ENCODE data around the gene NFKBIB. TPM values are rescaled to one million over a fixed set of nuclear protein-coding genes. Genes with fewer than 3 reads are reported as not detected.

NFKBIB gene
- total RNA-seq, 1 donor from 2014 or later = 42.2 TPM

DNA sequence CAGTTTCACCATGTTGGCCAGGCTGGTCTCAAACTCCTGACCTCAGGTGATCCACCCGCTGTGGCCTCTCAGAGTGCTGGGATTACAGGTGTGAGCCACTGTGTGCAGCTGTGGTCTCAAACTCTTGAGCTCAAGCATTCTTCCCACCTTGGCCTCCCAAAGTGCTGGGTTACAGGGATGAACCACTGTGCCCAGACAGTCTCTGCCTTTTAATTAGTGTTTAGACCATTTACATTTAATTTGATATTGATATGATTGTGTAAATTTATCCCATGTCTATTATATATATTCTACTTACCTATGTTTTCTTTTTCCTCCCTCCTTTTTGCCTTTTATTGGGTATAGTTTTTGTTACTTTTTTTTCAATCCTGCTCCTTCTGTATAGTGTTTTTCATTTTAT is 1.9 kb downstream of the NFKBIB start:
- intact Hi-C loops (cut with micrococcal nuclease) = no loop called here

DNA sequence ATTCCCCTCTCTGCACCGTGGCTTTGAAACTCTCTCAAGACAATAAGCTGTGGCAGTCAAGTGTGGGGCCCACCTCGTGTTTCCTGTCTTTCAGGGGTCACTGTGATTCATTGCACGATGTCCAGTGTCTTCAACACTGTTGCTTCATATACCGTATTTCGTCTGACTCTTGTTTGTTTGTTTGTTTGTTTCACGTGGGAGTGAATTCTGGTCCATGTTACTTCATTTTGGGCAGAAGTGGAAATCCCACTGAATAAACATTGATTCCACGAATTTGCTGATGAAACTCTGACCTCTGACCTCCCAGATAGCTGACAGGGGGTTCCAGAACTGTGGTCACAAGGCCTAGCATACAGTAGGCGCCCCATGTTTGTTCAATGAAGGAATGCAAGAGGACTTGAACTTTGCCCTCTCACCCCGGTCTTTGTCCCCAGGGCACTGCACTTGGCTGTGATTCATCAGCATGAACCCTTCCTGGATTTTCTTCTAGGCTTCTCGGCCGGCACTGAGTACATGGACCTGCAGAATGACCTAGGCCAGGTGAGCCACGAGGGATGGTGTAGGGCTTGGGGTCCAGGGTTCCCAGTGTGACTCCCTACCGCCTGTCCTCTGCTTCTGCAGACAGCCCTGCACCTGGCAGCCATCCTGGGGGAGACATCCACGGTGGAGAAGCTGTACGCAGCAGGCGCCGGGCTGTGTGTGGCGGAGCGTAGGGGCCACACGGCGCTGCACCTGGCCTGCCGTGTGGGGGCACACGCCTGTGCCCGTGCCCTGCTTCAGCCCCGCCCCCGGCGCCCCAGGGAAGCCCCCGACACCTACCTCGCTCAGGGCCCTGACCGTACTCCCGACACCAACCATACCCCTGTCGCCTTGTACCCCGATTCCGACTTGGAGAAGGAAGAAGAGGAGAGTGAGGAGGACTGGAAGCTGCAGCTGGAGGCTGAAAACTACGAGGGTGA is 5.1 kb downstream of the NFKBIB start:
- intact Hi-C loops (cut with micrococcal nuclease) = no loop called here

DNA sequence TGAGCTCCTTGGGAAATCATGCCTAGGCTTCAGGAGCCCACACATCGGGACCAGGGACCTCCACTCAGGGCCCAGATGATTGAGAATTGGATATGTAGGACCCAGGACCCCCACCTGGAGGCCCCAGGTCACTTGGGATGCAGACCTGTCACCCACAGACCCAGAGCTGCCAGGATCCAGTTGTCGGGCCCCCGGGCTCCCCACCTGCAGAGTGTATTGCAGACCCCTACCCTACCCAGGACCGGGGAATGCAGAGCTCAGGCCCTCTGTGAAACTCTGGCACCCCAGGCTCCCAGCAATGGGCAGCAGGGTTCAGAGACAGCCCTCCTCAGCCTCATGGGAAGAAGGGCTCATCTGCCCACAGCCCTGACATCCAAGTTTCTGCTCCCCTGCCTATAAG is 5.9 kb downstream of the NFKBIB start:
- intact Hi-C loops (cut with micrococcal nuclease) = no loop called here

DNA sequence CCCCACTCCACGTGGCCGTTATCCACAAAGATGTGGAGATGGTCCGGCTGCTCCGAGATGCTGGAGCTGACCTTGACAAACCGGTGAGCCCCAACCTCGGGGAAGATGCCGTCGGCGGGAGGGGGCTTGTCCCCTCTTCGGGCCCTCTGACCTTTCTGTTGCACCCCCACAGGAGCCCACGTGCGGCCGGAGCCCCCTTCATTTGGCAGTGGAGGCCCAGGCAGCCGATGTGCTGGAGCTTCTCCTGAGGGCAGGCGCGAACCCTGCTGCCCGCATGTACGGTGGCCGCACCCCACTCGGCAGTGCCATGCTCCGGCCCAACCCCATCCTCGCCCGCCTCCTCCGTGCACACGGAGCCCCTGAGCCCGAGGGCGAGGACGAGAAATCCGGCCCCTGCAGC is 7.5 kb downstream of the NFKBIB start:
- intact Hi-C loops (cut with micrococcal nuclease) = no loop called here

DNA sequence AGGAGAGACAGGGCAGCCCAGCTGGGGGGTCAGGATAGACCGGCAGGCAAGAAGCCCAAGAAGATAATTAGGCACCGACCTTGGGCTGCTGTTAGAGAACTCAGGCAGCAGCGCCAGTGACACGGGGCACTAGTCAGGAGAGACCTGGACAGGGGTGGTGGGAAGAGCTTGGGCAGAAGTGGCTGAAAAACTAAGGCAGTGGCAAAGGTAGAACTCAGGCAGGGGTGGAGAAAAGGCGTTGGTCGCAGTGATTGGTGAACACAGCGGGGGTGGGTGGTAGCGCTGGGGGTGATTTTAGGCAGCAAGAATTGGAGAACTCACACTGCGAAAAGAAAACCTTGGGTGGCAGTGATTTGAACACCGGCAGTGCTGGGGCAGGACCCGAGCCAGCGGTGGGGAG is 7.9 kb downstream of the NFKBIB start:
- intact Hi-C loops (cut with micrococcal nuclease) = no loop called here

DNA sequence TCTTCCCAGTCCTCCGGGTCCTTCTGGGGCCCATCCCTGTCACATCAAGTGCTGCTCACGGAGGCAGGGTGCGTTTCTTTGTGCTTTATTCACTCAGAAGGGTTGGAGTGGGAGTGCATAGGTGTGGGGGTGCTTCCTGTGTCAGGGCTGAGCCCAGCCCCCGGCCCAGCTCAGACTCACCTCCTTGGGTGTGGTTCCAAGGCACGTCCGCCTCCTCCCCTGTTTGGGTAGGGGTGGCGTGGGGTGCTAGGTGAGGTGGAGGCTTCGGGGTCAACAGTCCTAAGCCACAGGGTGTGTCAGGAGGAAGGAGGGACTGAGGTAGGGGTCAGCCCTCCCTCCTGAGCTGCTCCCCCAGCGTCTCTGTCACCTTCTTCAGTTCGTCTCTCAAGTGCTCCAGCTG is 9.1 kb downstream of the NFKBIB start:
- intact Hi-C loops (cut with micrococcal nuclease) = no loop called here

DNA sequence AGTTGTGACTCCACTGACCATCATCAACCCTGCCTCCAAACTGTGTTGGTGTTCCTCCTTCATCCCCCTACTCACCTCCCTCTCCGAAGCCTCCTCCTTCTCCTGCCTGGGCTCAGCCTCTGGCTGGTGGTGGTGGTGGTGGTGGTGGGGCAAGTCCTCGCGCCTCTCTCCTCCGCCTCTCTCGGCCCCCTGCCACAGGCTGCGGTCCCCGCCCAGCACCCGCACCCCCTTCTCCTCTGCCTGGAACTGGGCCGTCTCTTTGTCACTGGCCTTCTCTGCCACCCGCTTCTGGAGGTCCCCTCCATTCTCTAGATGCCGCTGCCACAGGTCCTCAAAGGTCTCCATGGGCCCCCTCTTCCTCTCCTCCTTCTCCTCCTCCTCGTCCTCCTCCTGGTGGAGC is 10.7 kb downstream of the NFKBIB start:
- intact Hi-C loops (cut with micrococcal nuclease) = no loop called here

DNA sequence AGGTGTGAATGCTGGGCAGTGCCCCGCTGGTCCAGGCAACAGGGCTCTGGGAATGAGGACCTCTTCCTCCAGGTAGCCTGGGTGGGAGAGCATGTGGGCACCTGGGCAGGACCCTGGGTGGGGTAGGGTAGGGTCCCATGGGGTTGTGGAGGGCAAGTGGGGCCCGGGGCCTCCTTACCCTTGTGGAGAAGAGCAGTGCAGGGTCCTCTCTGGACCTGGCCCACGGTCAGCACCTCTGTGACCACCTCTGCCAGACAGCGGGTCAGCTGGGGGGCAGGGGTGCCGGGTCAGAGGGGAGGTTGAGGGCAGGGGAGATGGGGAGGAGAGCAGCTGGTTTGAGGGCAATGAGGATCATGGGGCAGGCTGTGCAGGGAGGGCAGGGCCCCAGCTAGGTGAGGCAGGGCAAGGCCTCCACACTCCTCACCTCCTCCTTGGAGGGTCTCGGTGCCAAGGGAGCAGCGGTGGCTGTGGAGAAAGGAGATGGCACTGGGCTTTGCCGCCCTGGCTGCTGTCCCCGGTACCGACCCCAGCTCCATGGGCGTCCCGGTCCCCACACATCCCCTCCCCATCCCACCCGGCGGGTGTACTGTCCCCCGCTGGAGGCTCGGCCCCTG is 11.7 kb downstream of the NFKBIB start:
- intact Hi-C loops (cut with micrococcal nuclease) = no loop called here

DNA sequence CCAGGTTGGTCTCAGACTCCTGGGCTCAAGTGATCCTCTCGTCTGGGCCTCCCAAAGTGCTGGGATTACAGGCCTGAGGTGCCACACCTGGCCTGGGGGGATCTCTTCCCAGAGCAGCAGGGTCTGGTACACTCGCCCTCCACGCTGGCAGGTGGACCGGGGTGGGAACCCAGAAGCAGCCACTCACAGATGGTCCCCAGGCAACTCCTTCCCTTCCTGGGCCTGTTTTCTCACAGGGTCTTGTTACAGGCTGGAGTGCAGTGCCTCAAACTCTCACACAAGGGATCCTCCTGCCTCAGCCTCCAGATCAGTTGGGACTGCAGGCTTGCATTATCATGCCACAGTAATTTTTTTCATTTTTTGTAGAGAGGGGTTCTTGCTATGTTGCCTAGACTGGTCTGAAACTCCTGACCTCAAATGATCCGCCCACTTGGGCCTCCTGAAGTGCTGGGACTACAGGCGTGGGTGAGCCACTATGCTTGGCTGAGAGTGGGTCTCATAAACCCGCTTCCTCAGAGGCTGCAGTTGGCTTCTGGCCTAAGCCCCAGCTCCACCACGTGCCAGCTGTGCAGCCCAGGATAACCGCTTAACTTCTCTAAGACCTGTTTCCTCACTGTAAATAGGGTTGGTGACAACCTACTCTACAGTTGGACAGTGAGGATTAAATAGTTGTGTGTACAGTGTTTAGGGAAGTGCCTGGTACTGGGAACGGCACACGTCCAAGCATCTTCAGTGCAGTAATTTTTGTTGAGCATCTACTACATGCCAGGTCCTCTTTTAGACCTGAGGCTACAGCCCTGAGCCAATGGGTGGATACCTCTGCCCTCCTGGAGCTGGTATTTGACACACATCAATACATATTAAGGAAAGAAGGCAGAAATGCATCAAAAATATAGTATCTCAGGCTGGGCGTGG is 13.1 kb downstream of the NFKBIB start:
- intact Hi-C loops (cut with micrococcal nuclease) = no loop called here

DNA sequence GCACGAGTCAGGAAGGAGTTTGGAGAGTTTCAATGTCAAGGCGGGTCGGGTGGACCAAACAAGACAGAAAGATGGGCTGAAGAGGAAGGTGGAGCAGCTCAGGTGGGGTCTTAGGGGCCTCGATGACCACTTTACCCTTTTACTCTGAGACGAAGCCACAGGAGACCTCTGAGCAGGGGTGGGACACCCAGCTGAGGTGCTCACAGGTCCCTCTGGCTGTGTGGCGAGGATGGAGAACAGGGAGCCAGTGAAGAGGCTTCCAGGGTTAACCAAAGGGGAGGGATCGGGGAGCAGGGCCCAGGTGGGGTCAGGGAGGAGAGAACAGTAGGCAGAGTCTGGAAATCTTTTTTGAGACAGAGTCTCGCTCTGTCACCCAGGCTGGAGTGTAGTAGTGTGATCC is 14.2 kb downstream of the NFKBIB start:
- intact Hi-C loops (cut with micrococcal nuclease) = no loop called here

DNA sequence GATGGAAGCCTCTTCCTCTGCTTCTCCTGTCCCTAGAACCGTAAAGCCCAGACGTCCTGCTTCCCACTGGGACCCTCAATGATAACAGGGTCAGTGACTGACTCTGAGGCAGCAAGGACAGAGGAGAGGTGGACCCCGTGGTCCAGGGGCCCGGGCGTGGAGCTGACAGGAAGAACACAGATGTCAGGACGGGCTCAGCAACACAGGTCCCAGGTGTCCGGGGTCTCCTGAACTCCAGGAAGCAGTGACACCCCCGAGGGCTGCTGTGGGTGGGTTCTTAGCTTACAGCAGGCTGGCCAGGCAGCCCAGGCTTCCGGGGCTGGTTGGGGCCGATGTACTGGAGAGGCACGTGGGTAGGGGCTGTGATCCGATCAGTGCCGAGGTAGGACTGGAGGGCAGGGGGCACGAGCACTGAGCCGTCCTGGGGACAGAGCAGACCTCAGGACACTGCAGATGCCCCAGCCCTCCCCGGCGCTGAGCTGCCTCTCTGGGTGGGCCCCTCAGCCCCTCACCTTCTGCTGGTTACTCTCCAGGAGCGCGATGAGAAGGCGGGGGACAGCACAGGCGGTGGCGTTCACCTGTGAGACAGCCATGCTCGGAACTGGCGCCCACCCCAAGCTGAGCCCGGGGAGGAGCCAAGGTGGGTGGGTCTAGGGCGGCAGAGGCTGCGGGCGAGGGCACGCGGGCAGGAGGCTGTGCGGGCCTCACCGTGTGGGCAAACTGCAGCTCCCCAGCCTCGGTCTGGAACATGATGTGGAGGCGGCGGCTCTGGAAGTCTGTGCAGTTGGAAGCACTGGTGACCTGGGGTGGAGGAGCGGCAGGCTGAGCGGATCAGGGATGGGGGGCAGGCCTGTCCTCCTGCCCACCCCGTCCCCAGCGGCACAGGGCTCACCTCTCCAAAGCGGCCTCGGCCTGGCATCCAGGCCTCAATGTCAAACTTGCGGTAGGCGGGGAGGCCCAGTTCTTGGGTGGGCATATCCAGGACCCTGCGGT is 15.9 kb downstream of the NFKBIB start:
- intact Hi-C loops (cut with micrococcal nuclease) = no loop called here

DNA sequence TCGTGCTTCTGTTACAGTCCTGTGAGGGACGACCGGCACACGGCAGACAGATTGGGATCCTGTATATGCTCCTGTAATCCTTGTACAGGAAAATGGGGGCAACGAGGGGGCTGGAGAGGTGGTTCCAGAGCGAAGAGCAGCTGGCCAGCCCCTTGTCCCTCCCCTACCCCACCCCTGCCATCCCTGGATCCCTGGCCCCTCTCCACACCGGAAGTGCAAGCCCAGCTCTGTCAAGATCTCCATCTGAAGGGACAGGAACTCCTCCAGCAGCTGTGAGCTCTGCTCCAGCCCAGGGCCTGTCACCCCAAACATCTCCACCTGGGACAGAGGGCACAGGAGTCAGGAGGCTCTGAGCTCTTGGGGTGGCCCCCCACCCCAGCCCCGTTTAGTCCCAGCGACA is 17.7 kb downstream of the NFKBIB start:
- intact Hi-C loops (cut with micrococcal nuclease) = no loop called here

DNA sequence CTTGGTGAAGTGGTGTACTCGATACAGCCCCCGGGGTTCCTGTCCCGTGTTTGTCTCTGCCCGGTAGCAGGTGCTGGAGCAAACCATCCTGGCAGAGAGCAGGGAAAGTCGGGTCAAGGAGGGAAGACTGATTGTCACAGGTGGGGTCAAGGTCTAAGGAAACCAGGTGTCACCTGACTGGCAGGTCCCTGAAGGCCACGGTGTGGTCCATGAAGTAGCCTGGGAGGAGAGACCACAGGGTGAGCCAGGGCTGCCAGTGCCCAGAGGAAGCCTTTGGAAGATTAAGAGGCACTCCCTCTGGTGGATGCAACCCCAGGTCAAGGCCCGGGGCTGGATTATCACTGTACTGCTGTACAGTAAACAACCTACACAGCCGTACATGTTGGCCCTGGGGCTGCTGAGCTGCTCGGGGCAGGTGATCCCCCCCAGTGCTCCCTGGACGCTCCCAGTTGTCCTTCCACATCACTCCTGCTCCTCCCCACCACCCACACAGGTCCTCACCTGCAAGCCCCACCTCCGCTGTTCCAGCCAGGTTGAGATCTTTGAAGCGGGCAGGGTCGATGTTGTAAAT is 18.2 kb downstream of the NFKBIB start:
- intact Hi-C loops (cut with micrococcal nuclease) = no loop called here

DNA sequence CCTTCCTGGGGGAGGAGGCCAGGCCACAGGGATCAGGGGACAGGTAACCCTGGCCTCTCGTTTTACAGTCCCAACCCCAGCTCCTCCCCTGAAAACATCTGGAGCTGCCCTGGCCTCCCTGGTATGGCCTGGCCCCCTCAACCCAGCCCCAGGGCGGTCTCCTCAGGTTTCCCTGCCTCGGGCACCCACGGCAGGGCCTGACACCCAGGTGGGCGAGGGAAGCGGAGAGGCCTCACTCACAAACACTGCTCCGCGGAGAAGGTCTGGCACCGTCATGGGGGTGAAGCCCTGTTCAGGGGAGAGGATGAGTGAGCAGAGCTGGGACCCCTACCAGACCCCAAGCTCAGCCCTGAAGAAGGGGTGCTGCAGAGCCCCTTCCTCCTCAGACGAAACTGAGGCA is 18.8 kb downstream of the NFKBIB start:
- intact Hi-C loops (cut with micrococcal nuclease) = no loop called here

DNA sequence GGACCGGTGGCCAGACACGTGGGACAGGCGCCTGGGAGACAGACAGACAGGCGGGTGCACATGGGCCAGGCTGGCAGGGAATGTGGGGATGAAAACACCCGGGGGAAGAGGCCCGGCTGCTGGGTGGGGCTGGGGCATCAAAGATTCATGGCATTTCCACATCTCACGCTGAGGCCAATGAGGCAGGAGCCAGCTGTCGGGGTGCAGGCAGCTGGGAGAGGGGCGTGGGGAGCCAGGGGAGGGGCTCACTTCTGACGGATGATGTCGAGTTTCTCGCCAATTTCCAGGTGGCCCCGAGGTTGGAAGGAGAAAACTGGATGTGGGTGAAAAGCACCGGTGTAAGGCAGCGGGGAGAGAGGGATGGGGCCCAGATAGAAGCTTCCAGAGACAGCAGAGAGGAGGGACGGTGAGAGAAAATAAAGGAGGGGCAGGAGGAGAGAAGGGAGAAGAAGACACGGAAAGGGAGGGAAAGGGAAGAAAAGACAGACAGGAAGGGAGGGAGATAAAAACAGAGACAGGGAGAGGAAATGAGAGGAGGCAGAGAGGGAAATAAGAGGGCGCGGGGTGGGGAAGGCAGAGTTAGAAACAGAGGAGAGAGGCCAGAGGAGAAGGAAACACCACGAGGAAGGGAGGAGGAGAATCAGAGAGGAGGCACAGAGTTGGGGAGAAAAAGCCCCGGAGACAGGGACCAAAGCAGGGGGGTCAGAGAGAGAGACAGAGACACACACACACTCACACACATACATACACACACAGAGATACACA is 20.2 kb downstream of the NFKBIB start:
- intact Hi-C loops (cut with micrococcal nuclease) = no loop called here

DNA sequence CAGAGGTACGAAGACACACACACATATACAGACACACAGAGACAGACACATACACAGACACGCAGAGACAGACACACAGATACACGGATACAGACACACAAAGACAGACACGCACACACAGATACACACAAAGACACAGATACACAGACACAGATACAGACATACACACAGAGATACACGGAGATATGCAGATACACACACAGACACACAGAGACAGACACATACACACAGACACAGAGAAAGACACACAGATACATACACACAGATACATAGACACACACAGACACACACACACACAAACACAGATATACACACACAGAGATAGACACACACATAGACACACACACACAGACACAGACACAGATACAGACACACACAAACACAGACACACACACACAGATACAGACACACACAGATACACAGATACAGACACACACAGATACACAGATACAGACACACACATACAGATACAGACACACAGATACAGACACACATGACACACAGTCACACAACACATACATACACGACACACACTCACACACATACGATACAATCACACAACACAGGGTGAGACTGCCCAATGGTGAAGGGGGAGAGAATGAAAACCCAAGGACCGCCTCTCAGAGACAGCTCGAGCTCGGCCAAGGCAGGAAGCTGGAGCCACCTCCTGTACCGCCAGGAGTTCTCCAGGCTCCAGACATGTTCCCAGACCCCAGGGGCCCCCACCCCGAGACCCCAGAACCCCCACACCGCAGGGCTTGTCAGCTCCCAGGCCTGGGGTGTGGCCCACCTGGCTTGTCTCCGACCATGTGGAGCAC is 21.0 kb downstream of the NFKBIB start:
- intact Hi-C loops (cut with micrococcal nuclease) = no loop called here

DNA sequence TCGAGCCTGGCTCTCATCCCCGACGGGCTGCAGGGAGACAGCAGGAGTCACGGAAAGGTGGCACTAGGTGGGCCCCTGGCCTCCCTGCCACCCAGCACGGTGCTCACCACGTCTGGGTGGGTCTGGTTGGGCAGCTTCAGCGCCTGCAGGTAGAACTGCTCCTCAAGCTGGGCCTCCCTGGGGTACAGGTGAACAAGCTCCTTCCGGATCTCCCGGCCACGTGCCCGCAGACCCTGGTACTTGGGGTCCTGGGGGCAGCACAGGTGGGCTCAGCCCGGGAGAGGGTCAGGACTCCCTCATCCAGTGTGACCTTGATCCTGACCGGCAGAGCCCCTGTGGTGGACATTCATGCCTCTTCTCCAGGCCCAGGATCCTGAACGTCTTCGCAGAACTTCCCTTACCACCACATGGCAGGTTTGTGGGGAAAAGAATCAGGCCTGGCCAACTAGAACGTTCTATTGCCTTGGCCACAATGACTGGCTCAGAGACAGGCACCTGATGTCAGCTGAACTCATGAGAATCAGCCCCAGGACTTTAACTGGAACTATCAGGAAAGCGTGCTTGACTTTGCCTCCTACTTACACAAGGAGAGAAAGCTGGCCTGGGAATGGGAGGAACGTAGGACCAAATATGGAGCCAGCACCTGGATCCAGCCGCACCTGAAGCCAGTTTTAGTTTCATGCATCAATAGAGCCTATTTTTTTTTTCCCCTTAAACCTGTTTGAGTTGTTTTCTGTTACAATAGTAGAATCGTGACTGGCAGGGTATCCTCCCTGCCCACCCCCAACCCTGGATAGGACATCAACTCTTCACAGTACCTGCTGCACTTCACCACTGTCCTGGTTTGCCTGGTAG is 21.9 kb downstream of the NFKBIB start:
- intact Hi-C loops (cut with micrococcal nuclease) = no loop called here

DNA sequence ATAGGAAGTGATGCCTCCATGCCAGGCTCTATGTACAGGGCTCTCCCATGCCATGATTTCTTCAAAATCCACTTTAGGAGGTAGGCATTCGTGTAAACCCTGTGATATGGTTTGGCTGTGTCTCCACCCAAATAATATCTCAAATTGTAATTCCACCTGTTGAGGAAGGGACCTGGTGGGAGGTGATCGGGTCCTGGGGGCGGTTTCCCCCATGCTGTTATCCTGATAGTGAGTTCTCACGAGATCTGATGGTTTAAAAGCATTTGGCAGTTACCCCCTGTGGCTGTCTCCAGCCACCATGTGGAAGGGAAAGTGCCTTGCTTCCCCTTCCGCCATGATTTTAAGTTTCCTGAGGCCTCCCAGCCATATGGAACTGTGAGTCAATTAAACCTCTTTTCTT is 22.7 kb downstream of the NFKBIB start:
- intact Hi-C loops (cut with micrococcal nuclease) = no loop called here
